ENCODE measurements around the gene FAM107B. TPM values are rescaled to one million over a fixed set of nuclear protein-coding genes. Genes with fewer than 3 reads are reported as not detected.

FAM107B gene
- total and polyA plus RNA-seq, 2 experiments from 2014 or later, result 11.0 to 17.6 TPM

GRCh38 chr10:14564268-14564744 is 210.4 kb downstream of the FAM107B start:
- no peak overlapping the region for H3K27ac ChIP-seq (ENCODE audit: low read depth)
- H3K4me3 ChIP-seq, result no peak overlapping the region
- ATAC-seq, result no peak
- H3K79me2 ChIP-seq (replicated peaks; ENCODE audit: insufficient read depth), result peaks cover 21% of the 10 kb centered on the region
- TF ChIP-seq ZNF331 (CRISPR knock-in tag; IDR thresholded peaks at IDR 0.05; ENCODE audit: low read depth) (no peak), JUNB (IDR thresholded peaks at IDR 0.05; ENCODE audit: unreplicated experiment) (no peak), ETS1 (IDR thresholded peaks at IDR 0.05) (no peak), POLR2AphosphoS5 (IDR thresholded peaks at IDR 0.05; ENCODE audit: low read depth) (no peak), NANOG (IDR thresholded peaks at IDR 0.05; ENCODE audit: borderline replicate concordance) (no peak), ZNF114 (CRISPR knock-in tag; IDR thresholded peaks at IDR 0.05) (no peak), EZH2phosphoT487 (IDR thresholded peaks at IDR 0.05; ENCODE audit: unreplicated experiment) (no peak), ZNF462 (CRISPR knock-in tag; IDR thresholded peaks at IDR 0.05) (no peak), CREB1 (CRISPR knock-in tag; IDR thresholded peaks at IDR 0.05; ENCODE audit: low read depth) (no peak), REST (IDR thresholded peaks at IDR 0.05; ENCODE audit: unreplicated experiment) (no peak), CTCF (conservative IDR thresholded peaks at IDR 0.05; ENCODE audit: low read depth in 2 of 2) (no peak), STAT1 (IDR thresholded peaks at IDR 0.05; ENCODE audit: unreplicated experiment) (no peak), EZH2 (IDR thresholded peaks at IDR 0.05; ENCODE audit: low read depth, unreplicated experiment) (no peak)
- Mint-ChIP-seq H3K4me3 (no peak overlapping the region), H3K4me1 (peaks cover 30% of the 10 kb centered on the region), H3K27ac (0 out of 2 replicates have a peak overlapping the region, but pooled peaks have one; percentile 49), H3K36me3 (ENCODE audit: low read depth) (peaks cover 25% of the 10 kb centered on the region), H3K9me3 (peaks cover 12% of the 10 kb centered on the region; the same call in 1 of the 3 replicates), H3K27me3 (ENCODE audit: insufficient read depth, low read depth, poor library complexity) (peaks cover 9% of the 10 kb centered on the region)
- H3K9me2 ChIP-seq (ENCODE audit: insufficient read depth), result no peaks in the 10 kb centered on the region
- H4K20me1 ChIP-seq (replicated peaks; ENCODE audit: insufficient read depth), result peaks cover 9% of the 10 kb centered on the region; the same call in 1 of the 2 replicates
- H3K4me2 ChIP-seq, result no peak overlapping the region
- H3F3A ChIP-seq (replicated peaks; ENCODE audit: low read depth), result no peaks in the 10 kb centered on the region
- no peak overlapping the region for H2AFZ ChIP-seq
- no peaks in the 10 kb centered on the region for H3K36me3 ChIP-seq (ENCODE audit: insufficient read depth)
- no peak for DNase-seq (ENCODE audit: low spot score)
- peaks cover 8% of the 10 kb centered on the region for H3K4me1 ChIP-seq (ENCODE audit: insufficient read depth)
- H3K27me3 ChIP-seq (ENCODE audit: insufficient read depth), result no peaks in the 10 kb centered on the region

Data from GM23338 (cell line).